Rectal smooth muscle tissue (tissue), 1 donor: ENCODE measurements around the gene MYLK4.

ENCODE experiments used
- H3K27ac ChIP-seq: one replicate; pipeline ENCODE4 v1.7.0; 2013; ENCODE audit warnings: low read depth, low read length, inconsistent platforms
- H3K27me3 ChIP-seq: one replicate; pipeline ENCODE4 v1.7.0; 2013; ENCODE audit warnings: low read length; ENCODE audit not compliant: control insufficient read depth, insufficient read depth
- H3K36me3 ChIP-seq: one replicate; pipeline ENCODE4 v1.7.0; 2013; ENCODE audit warnings: low read length; ENCODE audit not compliant: control insufficient read depth, insufficient read depth
- H3K4me1 ChIP-seq: one replicate; pipeline ENCODE4 v1.7.0; 2013; ENCODE audit warnings: low read length; ENCODE audit not compliant: control insufficient read depth, insufficient read depth
- H3K4me3 ChIP-seq: one replicate; pipeline ENCODE4 v1.7.0; 2013; ENCODE audit warnings: low read length
- H3K9ac ChIP-seq: one replicate; pipeline ENCODE4 v1.7.0; 2013; ENCODE audit warnings: low read length

MYLK4 gene

GRCh38 chr6:2695454-2696095 is 55.1 kb downstream of the MYLK4 start:
- H3K9ac ChIP-seq = no peak overlapping the region

GRCh38 chr6:2693231-2693630 is 57.5 kb downstream of the MYLK4 start:
- Histone ChIP-seq H3K36me3 (no peaks in the 10 kb centered on the region), H3K27ac (no peak overlapping the region), H3K9ac (no peak overlapping the region), H3K4me3 (no peak overlapping the region), H3K27me3 (no peaks in the 10 kb centered on the region), H3K4me1 (no peaks in the 10 kb centered on the region)

More at GRCh38 chr6:2695454-2696095, 55.1 kb downstream of the MYLK4 start:
- no peaks in the 10 kb centered on the region for H3K27me3 ChIP-seq
- H3K4me1 ChIP-seq = no peaks in the 10 kb centered on the region
- no peak overlapping the region for H3K27ac ChIP-seq
- no peak overlapping the region for H3K4me3 ChIP-seq
- H3K36me3 ChIP-seq = no peaks in the 10 kb centered on the region

GRCh38 chr6:2688401-2689064 is 62.2 kb downstream of the MYLK4 start:
- H3K27ac ChIP-seq = no peak overlapping the region
- H3K9ac ChIP-seq = no peak overlapping the region
- H3K4me3 ChIP-seq = no peak overlapping the region
- no peaks in the 10 kb centered on the region for H3K27me3 ChIP-seq
- H3K4me1 ChIP-seq = no peaks in the 10 kb centered on the region
- H3K36me3 ChIP-seq = no peaks in the 10 kb centered on the region

- H3K27me3 ChIP-seq = no peaks in the 10 kb centered on the region
- no peak overlapping the region for H3K27ac ChIP-seq
- no peak overlapping the region for H3K9ac ChIP-seq
- H3K36me3 ChIP-seq = no peaks in the 10 kb centered on the region
- no peaks in the 10 kb centered on the region for H3K4me1 ChIP-seq
- no peak overlapping the region for H3K4me3 ChIP-seq
These were observed 63.3 kb downstream of the MYLK4 start for GRCh38 chr6:2687456-2687855.

- no peaks in the 10 kb centered on the region for H3K36me3 ChIP-seq
- H3K27me3 ChIP-seq = no peaks in the 10 kb centered on the region
- H3K27ac ChIP-seq = no peak overlapping the region
- no peak overlapping the region for H3K4me3 ChIP-seq
- no peaks in the 10 kb centered on the region for H3K4me1 ChIP-seq
- H3K9ac ChIP-seq = no peak overlapping the region
These were observed 64.2 kb downstream of the MYLK4 start for GRCh38 chr6:2686515-2686914.

- no peaks in the 10 kb centered on the region for H3K27me3 ChIP-seq
- H3K4me1 ChIP-seq = no peaks in the 10 kb centered on the region
- H3K27ac ChIP-seq = no peak overlapping the region
- no peak overlapping the region for H3K9ac ChIP-seq
- H3K36me3 ChIP-seq = no peaks in the 10 kb centered on the region
- no peak overlapping the region for H3K4me3 ChIP-seq
These were observed 65.7 kb downstream of the MYLK4 start for GRCh38 chr6:2684766-2685754.

- H3K27ac ChIP-seq = no peak overlapping the region
- no peaks in the 10 kb centered on the region for H3K4me1 ChIP-seq
- H3K36me3 ChIP-seq = no peaks in the 10 kb centered on the region
- no peak overlapping the region for H3K4me3 ChIP-seq
- H3K9ac ChIP-seq = no peak overlapping the region
- no peaks in the 10 kb centered on the region for H3K27me3 ChIP-seq
These were observed 66.5 kb downstream of the MYLK4 start for GRCh38 chr6:2684103-2684749.

- no peaks in the 10 kb centered on the region for H3K27me3 ChIP-seq
- H3K9ac ChIP-seq = no peak overlapping the region
- H3K4me1 ChIP-seq = no peaks in the 10 kb centered on the region
- H3K36me3 ChIP-seq = no peaks in the 10 kb centered on the region
- no peak overlapping the region for H3K27ac ChIP-seq
- H3K4me3 ChIP-seq = no peak overlapping the region
These were observed 70.3 kb downstream of the MYLK4 start for GRCh38 chr6:2680264-2680922.

GRCh38 chr6:2677080-2677593 is 73.6 kb downstream of the MYLK4 start:
- H3K36me3 ChIP-seq = no peaks in the 10 kb centered on the region

GRCh38 chr6:2676048-2676447 is 74.7 kb downstream of the MYLK4 start:
- Histone ChIP-seq H3K4me1 (no peaks in the 10 kb centered on the region), H3K27me3 (no peaks in the 10 kb centered on the region), H3K9ac (no peak overlapping the region), H3K36me3 (no peaks in the 10 kb centered on the region), H3K4me3 (no peak overlapping the region), H3K27ac (no peak overlapping the region)

More at GRCh38 chr6:2677080-2677593, 73.6 kb downstream of the MYLK4 start:
- Histone ChIP-seq H3K4me1 (no peaks in the 10 kb centered on the region), H3K4me3 (no peak overlapping the region), H3K9ac (no peak overlapping the region), H3K27ac (no peak overlapping the region), H3K27me3 (no peaks in the 10 kb centered on the region)

GRCh38 chr6:2674857-2675256 is 75.9 kb downstream of the MYLK4 start:
- no peak overlapping the region for H3K27ac ChIP-seq
- no peaks in the 10 kb centered on the region for H3K36me3 ChIP-seq
- H3K27me3 ChIP-seq = no peaks in the 10 kb centered on the region
- no peaks in the 10 kb centered on the region for H3K4me1 ChIP-seq
- no peak overlapping the region for H3K9ac ChIP-seq
- H3K4me3 ChIP-seq = no peak overlapping the region
